K562 (cell line): ENCODE data around the gene ORAI3. TPM values are rescaled to one million over a fixed set of nuclear protein-coding genes. Genes with fewer than 3 reads are reported as not detected.

ENCODE experiments used
- ATAC-seq: fragments of 200-7000 bp; cut with Tn5 transposase; 3 replicates; pipeline ENCODE4 v1.9.1; 2020; ENCODE audit warnings: moderate library complexity
- BruUV-seq: library from RNA; stranded (reverse); fragments of 400-500 nt; replicated peaks from 2 replicates; lab custom pipeline; 2021; lab: Mats Ljungman, UMichigan
- CTCF ChIA-PET: fragments of 300-600 bp; formaldehyde crosslinking; extraction: SDS; loops from one replicate; lab custom pipeline; 2021; ENCODE audit warnings: low intra/inter-chr PET ratio; lab: Yijun Ruan, JAX
- POLR2A ChIA-PET: fragments of 300-600, 350-650 bp; sonication (Branson Sonifier 250); formaldehyde crosslinking; extraction: SDS; loops from one replicate; lab custom pipeline; 2021; ENCODE audit warnings: antibody characterized with exemption, inconsistent platforms; lab: Yijun Ruan, JAX
- DNase-seq, 4 experiments: peaks; one replicate each; pipeline versions ENCODE4 v3.0.0 to v3.0.0-alpha.2; 2011 to 2018; ENCODE audit warnings: low spot score in 3 of 4, mixed read lengths in 3 of 4; ENCODE audit errors: extremely low read depth in 1 of 4
- FAIRE-seq: peaks from 2 replicates; lab custom pipeline; 2011; peaks lifted over from hg19 to GRCh38; lab: Jason Lieb, UNC
- H2AFZ ChIP-seq: 2 replicates; pipeline ENCODE4 v1.6.0; 2011; ENCODE audit warnings: low read depth, low read length, control low read depth, inconsistent platforms
- H3K27ac ChIP-seq: fragments of 200-600 bp; 3 replicates; pipeline ENCODE4 v1.8.0; 2011; ENCODE audit warnings: low read depth, mild to moderate bottlenecking, control low read depth, inconsistent platforms, low read length, moderate library complexity, mixed read lengths; ENCODE audit errors: extremely low read depth
- H3K27me3 ChIP-seq, 2 experiments: fragments of 300-600 bp in 1 of 2; 2 replicates in 1 of 2; 3 replicates in 1 of 2; pipeline versions ENCODE4 v1.6.0 to v1.8.0; 2011; ENCODE audit warnings: inconsistent platforms in 2 of 2, low read length in 2 of 2, mild to moderate bottlenecking in 1 of 2, mixed read lengths in 1 of 2, moderate library complexity in 1 of 2; ENCODE audit not compliant: control insufficient read depth in 2 of 2, insufficient read depth in 2 of 2
- H3K36me3 ChIP-seq: fragments of 300-600 bp; 3 replicates; pipeline ENCODE4 v1.8.0; 2011; ENCODE audit warnings: mild to moderate bottlenecking, low read length, inconsistent platforms; ENCODE audit not compliant: control insufficient read depth, insufficient read depth
- H3K4me1 ChIP-seq, 2 experiments: fragments of 200-600 bp in 1 of 2; replicated peaks in 1 of 2; 2 replicates in 1 of 2; 3 replicates in 1 of 2; pipeline versions ENCODE4 v1.5.1 to v1.8.0; 2011; ENCODE audit warnings: inconsistent platforms in 2 of 2, low read length in 2 of 2, mild to moderate bottlenecking in 1 of 2, mixed read lengths in 1 of 2, moderate library complexity in 1 of 2; ENCODE audit not compliant: control insufficient read depth in 2 of 2, insufficient read depth in 2 of 2
- H3K4me2 ChIP-seq: 2 replicates; pipeline ENCODE4 v1.6.1; 2011; ENCODE audit warnings: low read length, control low read depth, inconsistent platforms, mixed read lengths; ENCODE audit not compliant: insufficient read depth
- H3K4me3 ChIP-seq: fragments of 200-600 bp; sonication (generic), shearing (Covaris generic); 2 replicates; pipeline ENCODE4 v1.5.1; 2016; ENCODE audit warnings: control low read depth, inconsistent platforms
- H3K79me2 ChIP-seq: fragments of 200-600 bp; 3 replicates; pipeline ENCODE4 v1.8.0; 2011; ENCODE audit warnings: low read length, inconsistent platforms; ENCODE audit not compliant: control insufficient read depth, insufficient read depth
- H3K9ac ChIP-seq, 2 experiments: 2 replicates each; pipeline versions ENCODE4 v1.6.0 to v1.6.1; 2011; ENCODE audit warnings: low read depth in 2 of 2, low read length in 2 of 2, control low read depth in 1 of 2, inconsistent platforms in 1 of 2, mild to moderate bottlenecking in 1 of 2, mixed read lengths in 1 of 2; ENCODE audit not compliant: insufficient read depth in 1 of 2
- H3K9me1 ChIP-seq: one replicate; pipeline ENCODE4 v1.6.0; 2011; ENCODE audit warnings: inconsistent platforms, mild to moderate bottlenecking, low read length, moderate library complexity; ENCODE audit not compliant: control insufficient read depth, insufficient read depth
- H3K9me3 ChIP-seq: replicated peaks from 2 replicates; pipeline ENCODE4 v1.5.1; 2011; ENCODE audit warnings: low read depth, low read length, inconsistent platforms; ENCODE audit not compliant: control insufficient read depth, insufficient read depth
- H4K20me1 ChIP-seq: replicated peaks from 2 replicates; pipeline ENCODE4 v1.6.1; 2011; ENCODE audit warnings: low read length, inconsistent platforms, mixed read lengths; ENCODE audit not compliant: control insufficient read depth, insufficient read depth
- CTCF ChIP-seq, 3 experiments: IDR thresholded peaks in 2 of 3; conservative IDR thresholded peaks in 1 of 3; 2 replicates each; pipeline ENCODE4 v1.5.1; 2011 to 2012; ENCODE audit warnings: low read length in 3 of 3, mild to moderate bottlenecking in 3 of 3, control low read depth in 2 of 3, improper control_type of control experiment in 1 of 3, inconsistent platforms in 1 of 3, low read depth in 1 of 3, mixed read lengths in 1 of 3, moderate library complexity in 1 of 3; ENCODE audit not compliant: insufficient read depth in 2 of 3
- E2F4 ChIP-seq: sonication (generic); formaldehyde crosslinking; IDR thresholded peaks from 2 replicates; pipeline ENCODE4 v1.8.0; 2022; ENCODE audit warnings: mild to moderate bottlenecking, low read depth, missing genetic modification reagents
- EGR1 ChIP-seq: fragments of 450-650 bp; conservative IDR thresholded peaks from 2 replicates; pipeline ENCODE4 v1.6.1; 2017; ENCODE audit warnings: mild to moderate bottlenecking
- TBL1XR1 ChIP-seq, 2 experiments: IDR thresholded peaks; 2 replicates each; pipeline ENCODE4 v1.6.1; 2012; ENCODE audit warnings: improper control_type of control experiment in 2 of 2, low read length in 2 of 2, mild to moderate bottlenecking in 1 of 2
- XRCC4 ChIP-seq: IDR thresholded peaks from one replicate; pipeline ENCODE4 v1.6.1; 2011; ENCODE audit not compliant: insufficient read depth, insufficient read length; ENCODE audit errors: extremely low read depth
- ZBED1 ChIP-seq: IDR thresholded peaks from 2 replicates; pipeline ENCODE4 v1.6.1; 2014
- ZBTB34 ChIP-seq: fragments of 250-450 bp; sonication (Bioruptor Pico); IDR thresholded peaks from 2 replicates; pipeline ENCODE4 v1.8.0; 2021; ENCODE audit warnings: mild to moderate bottlenecking, moderate library complexity
- ZNF140 ChIP-seq: fragments of 250-450 bp; sonication (Bioruptor Pico); IDR thresholded peaks from 2 replicates; pipeline ENCODE4 v1.8.0; 2021; ENCODE audit warnings: moderate library complexity, mild to moderate bottlenecking, inconsistent platforms
- ZNF23 ChIP-seq: fragments of 250-450 bp; sonication (Bioruptor Pico); IDR thresholded peaks from 2 replicates; pipeline ENCODE4 v1.4.0; 2020; ENCODE audit warnings: mild to moderate bottlenecking
- ZNF431 ChIP-seq: sonication (generic); formaldehyde crosslinking; IDR thresholded peaks from 2 replicates; pipeline ENCODE4 v1.8.0; 2022; ENCODE audit warnings: mild to moderate bottlenecking, missing genetic modification reagents
- ZNF609 ChIP-seq: sonication (generic); formaldehyde crosslinking; IDR thresholded peaks from 2 replicates; pipeline ENCODE4 v1.8.1; 2023; ENCODE audit warnings: missing genetic modification reagents, mild to moderate bottlenecking, borderline replicate concordance
- ZNF668 ChIP-seq: fragments of 250-450 bp; sonication (Bioruptor Pico); IDR thresholded peaks from 2 replicates; pipeline ENCODE4 v1.8.0; 2022; ENCODE audit warnings: mild to moderate bottlenecking, inconsistent platforms
- WGBS: fragments of 100-300 bp; shearing (Covaris generic); methylation state at CpG from one replicate; pipeline ENCODE4 v1.1.6; 2016; ENCODE audit warnings: low coverage, mixed read lengths; ENCODE audit not compliant: insufficient coverage; ENCODE audit errors: missing lambda C conversion rate; 5-methylcytosine and 5-hydroxymethylcytosine counted together
- in situ Hi-C: fragments of 300-500 bp; cut with MboI; formaldehyde crosslinking; loops from 4 replicates; pipeline ENCODE4 v1.15.0; 2018; ENCODE audit warnings: inconsistent platforms, mixed read lengths
- intact Hi-C: fragments of 100-400 bp; cut with micrococcal nuclease; formaldehyde crosslinking; loops from 2 replicates; pipeline ENCODE4 v1.14.2; 2022
- polyA plus RNA-seq, 8 experiments: library from polyadenylated mRNA; depleted of rRNA in 4 of 8; stranded (reverse) in 5 of 8; unstranded in 3 of 8; fragments of >200 nt; fragmentation: Nextera tagmentation in 2 of 8; fragmentation: Illumina TruSeq in 1 of 8; extraction: Ambion mirVana in 2 of 8; extraction: Trizol in 1 of 8; gene quantifications; 2 replicates each; pipeline versions ENCODE4 v1.2.1 to v1.2.3, GENCODE V29; 2011 to 2014; ENCODE audit warnings: inconsistent platforms in 1 of 8, missing spikeins in 1 of 8
- total RNA-seq, 7 experiments: library from RNA; depleted of rRNA in 6 of 7; stranded (reverse); fragments of >200 nt in 6 of 7; fragmentation: Illumina TruSeq in 2 of 7; extraction: Trizol in 2 of 7; gene quantifications; 2 replicates each; pipeline versions ENCODE4 v1.2.1 to v1.2.3, GENCODE V29; 2011 to 2021; ENCODE audit warnings: low replicate concordance in 1 of 7

The ORAI3 gene
- total and polyA plus RNA-seq, 9 of the 15 experiments (the other 6 are each of a cell fraction or from before 2014, with no cell fraction given), result 4.9 to 23.3 (median 14.1) TPM

- in situ Hi-C loops (loop anchor here (10.0 to 25.0 kb wide), 2 partner anchors 744 to 912 kb away; partner anchors contain the start of gene ZNF267), intact Hi-C loops (loop anchor here (2.0 to 10.0 kb wide), 3 partner anchors 16 to 504 kb away; partner anchors contain the start of genes ARMC5 and VKORC1)
- no peaks in the 10 kb centered on the region for H3K9me3 ChIP-seq
- no TSS peak for BruUV-seq
- H3K4me3 ChIP-seq, result peak overlapping the region; percentile 83
- ChIA-PET CTCF (no interaction called here), POLR2A (interaction anchor here (0.6 to 2.0 kb wide), 5 partner anchors 10 to 1096 kb away, joined by 3 to 10 read pairs (median 3); partner anchors contain the start of gene ZNF629)
- FAIRE-seq, result no peak
- H3K9me1 ChIP-seq, result peaks cover 4% of the 10 kb centered on the region
- no peak for ATAC-seq
- peaks cover 31% of the 10 kb centered on the region; the same call in 2 of the 3 replicates for H3K36me3 ChIP-seq
- 47% methylated on average over 8 of the region's 8 CpGs for WGBS
- no peak overlapping the region for H2AFZ ChIP-seq
- peaks cover 26 to 55% of the 10 kb centered on the region in 2 experiments for H3K4me1 ChIP-seq
- no peak for DNase-seq
- H3K79me2 ChIP-seq, result peaks cover 32% of the 10 kb centered on the region
- peak overlapping the region; percentile 87 for H3K27ac ChIP-seq
- TF ChIP-seq ZNF140, result no peak
- TF ChIP-seq ZNF431 (CRISPR knock-in tag), result 0 out of 2 replicates have a peak, but pooled peaks have one; percentile 22
- TF ChIP-seq ZBED1, result 0 out of 2 replicates have a peak, but pooled peaks have one; percentile 16
- no peak for TF ChIP-seq XRCC4
- no peak for TF ChIP-seq ZNF668 (CRISPR knock-in tag)
- TF ChIP-seq E2F4 (CRISPR knock-in tag), result 0 out of 2 replicates have a peak, but pooled peaks have one; percentile 22
- no peak for TF ChIP-seq ZNF23
- TF ChIP-seq EGR1, result peak; percentile 16; the same call in 1 of the 2 replicates
- no peak for TF ChIP-seq ZBTB34 (CRISPR knock-in tag)
- no peak for TF ChIP-seq TBL1XR1 (IDR thresholded peaks at IDR 0.05; ENCODE audit: low read length in 2 of 2)
- no peak for TF ChIP-seq ZNF609 (CRISPR knock-in tag)
- TF ChIP-seq CTCF (IDR thresholded peaks at IDR 0.05 in 2 of 3, conservative IDR thresholded peaks at IDR 0.05 in 1 of 3; ENCODE audit: insufficient read depth in 2 of 3, low read depth in 1 of 3, low read length in 3 of 3), result 0 out of 6 replicates have a peak, but pooled peaks of 1 of the 3 experiments have one; percentile 5
- no peaks in the 10 kb centered on the region for H4K20me1 ChIP-seq
- H3K27me3 ChIP-seq, result no peaks in the 10 kb centered on the region
- peak overlapping the region; percentile 98 for H3K4me2 ChIP-seq
- peak overlapping the region; percentile 82 to 94 for H3K9ac ChIP-seq
Observed at GRCh38 chr16:30950516-30951065, 1.7 kb downstream of the ORAI3 start.
